Naive thymus-derived CD4-positive, alpha-beta T cell (primary cell): ENCODE measurements around the gene TLR7. TPM values are rescaled to one million over a fixed set of nuclear protein-coding genes. Genes with fewer than 3 reads are reported as not detected.
A peak's percentile ranks its signal among the peaks of the same experiment; 100 is the strongest.

Experiments used
- ATAC-seq: fragments of 150-1000 bp; cut with Tn5 transposase; 2 replicates; pipeline ENCODE4 v1.10.0; 2021; ENCODE audit warnings: mild to moderate bottlenecking, moderate library complexity
- CTCF ChIA-PET: fragments of 350-600 bp; sonication (Branson Sonifier 250); formaldehyde crosslinking; loops from one replicate; lab custom pipeline; 2021; ENCODE audit warnings: antibody characterized with exemption; lab: Charles Lee
- POLR2A ChIA-PET: fragments of 350-600 bp; sonication (Branson Sonifier 250); formaldehyde crosslinking; loops from one replicate; lab custom pipeline; 2021; ENCODE audit warnings: antibody characterized with exemption, inconsistent platforms; lab: Charles Lee
- DNase-seq, 9 donors: peaks; one replicate each; pipeline versions ENCODE4 v3.0.0 to v3.0.0-alpha.2; 2020 to 2022; ENCODE audit warnings: mixed read lengths in 1 of 9
- H3K27ac ChIP-seq: one replicate; pipeline ENCODE4 v1.7.0; 2013; ENCODE audit warnings: mild to moderate bottlenecking, low read depth, low read length, moderate library complexity
- H3K27me3 ChIP-seq, 2 donors: one replicate each; pipeline ENCODE4 v1.7.0; 2013; ENCODE audit warnings: low read length in 2 of 2, mild to moderate bottlenecking in 2 of 2, moderate library complexity in 2 of 2; ENCODE audit not compliant: control insufficient read depth in 2 of 2, insufficient read depth in 2 of 2
- H3K36me3 ChIP-seq, 3 experiments: 1 replicate in 2 of 3; 2 replicates in 1 of 3; pipeline ENCODE4 v1.7.0; 2013; ENCODE audit warnings: low read length in 3 of 3, mild to moderate bottlenecking in 3 of 3, moderate library complexity in 1 of 3; ENCODE audit not compliant: insufficient read depth in 3 of 3, control insufficient read depth in 2 of 3
- H3K4me1 ChIP-seq, 2 donors: one replicate each; pipeline ENCODE4 v1.7.0; 2013; ENCODE audit warnings: low read length in 2 of 2, mild to moderate bottlenecking in 2 of 2, moderate library complexity in 1 of 2; ENCODE audit not compliant: control insufficient read depth in 2 of 2, insufficient read depth in 2 of 2
- H3K4me3 ChIP-seq: 2 replicates; pipeline ENCODE4 v1.7.0; 2013; ENCODE audit warnings: mild to moderate bottlenecking, low read length
- H3K9me3 ChIP-seq, 3 experiments: 1 replicate in 2 of 3; 2 replicates in 1 of 3; pipeline ENCODE4 v1.7.0; 2013; ENCODE audit warnings: low read length in 3 of 3; ENCODE audit not compliant: control insufficient read depth in 2 of 3
- H3K27ac Mint-ChIP-seq, 9 donors: one replicate each; pipeline ENCODE4 v1.8.0; 2020 to 2022; ENCODE audit warnings: mixed read lengths in 9 of 9, mild to moderate bottlenecking in 8 of 9, moderate library complexity in 5 of 9, inconsistent platforms in 2 of 9
- H3K27me3 Mint-ChIP-seq, 5 donors: one replicate each; pipeline ENCODE4 v1.8.0; 2021 to 2022; ENCODE audit warnings: mixed read lengths in 5 of 5, mild to moderate bottlenecking in 1 of 5
- H3K36me3 Mint-ChIP-seq, 5 donors: one replicate each; pipeline ENCODE4 v1.8.0; 2020 to 2022; ENCODE audit warnings: mixed read lengths in 5 of 5, mild to moderate bottlenecking in 3 of 5, inconsistent platforms in 1 of 5
- H3K4me1 Mint-ChIP-seq, 7 donors: one replicate each; pipeline ENCODE4 v1.8.0; 2020 to 2022; ENCODE audit warnings: mixed read lengths in 7 of 7, mild to moderate bottlenecking in 3 of 7, inconsistent platforms in 1 of 7
- H3K4me3 Mint-ChIP-seq, 10 donors: one replicate each; pipeline ENCODE4 v1.8.0; 2020 to 2022; ENCODE audit warnings: mild to moderate bottlenecking in 10 of 10, mixed read lengths in 10 of 10, moderate library complexity in 6 of 10, inconsistent platforms in 2 of 10
- H3K9me3 Mint-ChIP-seq, 11 donors: one replicate each; pipeline ENCODE4 v1.8.0; 2020 to 2022; ENCODE audit warnings: mixed read lengths in 11 of 11, mild to moderate bottlenecking in 4 of 11, inconsistent platforms in 1 of 11, moderate library complexity in 1 of 11
- intact Hi-C, 2 donors: fragments of 100-400 bp; cut with micrococcal nuclease; formaldehyde crosslinking; loops; one replicate each; pipeline ENCODE4 v1.15.1; 2023
- polyA plus RNA-seq, 2 donors: library from polyadenylated mRNA; unstranded; fragments of 300-500 nt; fragmentation: Illumina TruSeq; gene quantifications; one replicate each; pipeline ENCODE4 v1.2.3, GENCODE V29; 2021
- total RNA-seq, 6 experiments: library from RNA in 5 of 6; stranded (reverse) in 5 of 6; gene quantifications; 1 replicate in 5 of 6; 2 replicates in 1 of 6; pipeline ENCODE4 v1.2.3 and lab custom pipeline; 2021 to 2026

The TLR7 gene
- total and polyA plus RNA-seq, 7 experiments from 2014 or later, result 0.05 to 4.4 (median 0.62) TPM; not detected in 1

GRCh38 chrX:12901486-12901885 is 34.6 kb downstream of the TLR7 start:
- H3K4me1 Mint-ChIP-seq, result peaks cover 3 to 11% (median 5%) of the 10 kb centered on the region in 7 donors
- H3K9me3 Mint-ChIP-seq, result peaks cover 0 to 2% (median 0%) of the 10 kb centered on the region in 11 donors
- peak overlapping the region in 1 of 9 donors; percentile 57 for H3K27ac Mint-ChIP-seq
- DNase-seq (peak; percentile 28 to 65 (median 54)), ATAC-seq (peak; percentile 68)
- H3K36me3 Mint-ChIP-seq, result no peaks in the 10 kb centered on the region
- Histone ChIP-seq H3K4me3 (no peak overlapping the region), H3K36me3 (no peaks in the 10 kb centered on the region), H3K27ac (no peak overlapping the region), H3K9me3 (no peaks in the 10 kb centered on the region), H3K4me1 (no peaks in the 10 kb centered on the region), H3K27me3 (no peaks in the 10 kb centered on the region)
- H3K4me3 Mint-ChIP-seq, result peak overlapping the region in 2 of 10 donors; percentile 1 to 72
- POLR2A ChIA-PET, result no interaction called here
- H3K27me3 Mint-ChIP-seq, result no peaks in the 10 kb centered on the region
- CTCF ChIA-PET, result interaction anchor here (0.6 to 2.2 kb wide), 6 partner anchors 87 to 856 kb away, joined by 3 to 11 read pairs (median 4); no protein-coding TSS in a partner anchor
- intact Hi-C loops, result loop anchor here (1.0 to 2.0 kb wide), 3 partner anchors 87 to 587 kb away; no protein-coding TSS in a partner anchor

- Mint-ChIP-seq H3K27me3 (no peaks in the 10 kb centered on the region), H3K4me3 (no peak overlapping the region), H3K9me3 (peaks cover 0 to 2% (median 0%) of the 10 kb centered on the region in 11 donors), H3K4me1 (peaks cover 3 to 11% (median 5%) of the 10 kb centered on the region in 7 donors), H3K27ac (no peak overlapping the region), H3K36me3 (no peaks in the 10 kb centered on the region)
- intact Hi-C loops, result no loop called here
- H3K9me3 ChIP-seq, result no peaks in the 10 kb centered on the region
- CTCF ChIA-PET, result interaction anchor here (1.0 kb wide), 1 partner anchor 100 kb away, joined by 3 read pairs; no protein-coding TSS in a partner anchor
- H3K27ac ChIP-seq, result no peak overlapping the region
- ATAC-seq, result no peak
- H3K4me3 ChIP-seq, result no peak overlapping the region
- no peak for DNase-seq
- no peaks in the 10 kb centered on the region for H3K36me3 ChIP-seq
- H3K4me1 ChIP-seq, result no peaks in the 10 kb centered on the region
- H3K27me3 ChIP-seq, result no peaks in the 10 kb centered on the region
- POLR2A ChIA-PET, result interaction anchor here (0.6 kb wide), 1 partner anchor 283 kb away, joined by 3 read pairs; no protein-coding TSS in a partner anchor
These were observed 36.8 kb downstream of the TLR7 start for GRCh38 chrX:12903646-12904045.

GRCh38 chrX:12906046-12906761 is 39.3 kb downstream of the TLR7 start, which contains the start of gene TLR8:
TSS of gene TLR8 (plus strand) at chrX:12906620. CDS start at chrX:12906707, 87 bp downstream.
- peaks cover 0 to 2% (median 0%) of the 10 kb centered on the region in 11 donors for H3K9me3 Mint-ChIP-seq
- no peaks in the 10 kb centered on the region for H3K27me3 ChIP-seq
- peaks cover 5 to 19% (median 16%) of the 10 kb centered on the region in 7 donors for H3K4me1 Mint-ChIP-seq
- no peak within 1 kb of the TSS for H3K27ac Mint-ChIP-seq
- H3K27me3 Mint-ChIP-seq, result no peaks in the 10 kb centered on the region
- ATAC-seq (no peak), DNase-seq (no peak)
- POLR2A ChIA-PET, result interaction anchor here (0.6 kb wide), 1 partner anchor 51 kb away, joined by 3 read pairs; no protein-coding TSS in a partner anchor
- H3K9me3 ChIP-seq, result no peaks in the 10 kb centered on the region
- intact Hi-C loops, result no loop called here
- H3K4me3 ChIP-seq, result no peak within 1 kb of the TSS
- H3K36me3 ChIP-seq, result no peaks in the 10 kb centered on the region
- no peaks in the 10 kb centered on the region for H3K36me3 Mint-ChIP-seq
- no peak within 1 kb of the TSS for H3K4me3 Mint-ChIP-seq
- CTCF ChIA-PET, result interaction anchor here (0.6 kb wide), 1 partner anchor 40 kb away, joined by 6 read pairs; no protein-coding TSS in a partner anchor
- no peak within 1 kb of the TSS for H3K27ac ChIP-seq
- no peaks in the 10 kb centered on the region for H3K4me1 ChIP-seq

- H3K4me1 ChIP-seq, result no peaks in the 10 kb centered on the region
- DNase-seq, result no peak
- no peak overlapping the region for H3K27ac ChIP-seq
- H3K4me3 ChIP-seq, result no peak overlapping the region
- H3K4me1 Mint-ChIP-seq, result peaks cover 8 to 24% (median 18%) of the 10 kb centered on the region in 7 donors
- no peaks in the 10 kb centered on the region for H3K36me3 ChIP-seq
- no peaks in the 10 kb centered on the region for H3K9me3 ChIP-seq
- POLR2A ChIA-PET, result interaction anchor here (0.7 kb wide), 1 partner anchor 17 kb away, joined by 3 read pairs; no protein-coding TSS in a partner anchor
- no peak for ATAC-seq
- H3K4me3 Mint-ChIP-seq, result peak overlapping the region in 3 of 10 donors; percentile 24 to 44 (median 28)
- H3K27me3 ChIP-seq, result no peaks in the 10 kb centered on the region
- CTCF ChIA-PET, result no interaction called here
- intact Hi-C loops, result no loop called here
- peak overlapping the region in 2 of 9 donors; percentile 21 to 42 for H3K27ac Mint-ChIP-seq
- no peaks in the 10 kb centered on the region for H3K36me3 Mint-ChIP-seq
- no peaks in the 10 kb centered on the region for H3K27me3 Mint-ChIP-seq
- no peaks in the 10 kb centered on the region for H3K9me3 Mint-ChIP-seq
These were observed 43.7 kb downstream of the TLR7 start for GRCh38 chrX:12910423-12911121.

GRCh38 chrX:12911122-12911470 is 44.2 kb downstream of the TLR7 start:
- intact Hi-C loops, result no loop called here
- Mint-ChIP-seq H3K27me3 (no peaks in the 10 kb centered on the region), H3K36me3 (no peaks in the 10 kb centered on the region), H3K4me1 (peaks cover 8 to 24% (median 18%) of the 10 kb centered on the region in 7 donors), H3K27ac (peak overlapping the region in 2 of 9 donors; percentile 2 to 21), H3K9me3 (no peaks in the 10 kb centered on the region), H3K4me3 (peak overlapping the region in 2 of 10 donors; percentile 22 to 24)
- no peak overlapping the region for H3K27ac ChIP-seq
- ATAC-seq, result no peak
- H3K4me3 ChIP-seq, result no peak overlapping the region
- CTCF ChIA-PET, result no interaction called here
- POLR2A ChIA-PET, result no interaction called here
- no peaks in the 10 kb centered on the region for H3K36me3 ChIP-seq
- H3K27me3 ChIP-seq, result no peaks in the 10 kb centered on the region
- H3K9me3 ChIP-seq, result no peaks in the 10 kb centered on the region
- H3K4me1 ChIP-seq, result no peaks in the 10 kb centered on the region
- no peak for DNase-seq

GRCh38 chrX:12912791-12913482 is 46.1 kb downstream of the TLR7 start:
- no peak overlapping the region for H3K27ac Mint-ChIP-seq
- H3K9me3 Mint-ChIP-seq, result no peaks in the 10 kb centered on the region
- H3K4me3 Mint-ChIP-seq, result no peak overlapping the region
- intact Hi-C loops, result no loop called here
- H3K27me3 Mint-ChIP-seq, result no peaks in the 10 kb centered on the region
- Histone ChIP-seq H3K27me3 (no peaks in the 10 kb centered on the region), H3K4me3 (no peak overlapping the region), H3K27ac (no peak overlapping the region), H3K36me3 (no peaks in the 10 kb centered on the region), H3K9me3 (no peaks in the 10 kb centered on the region), H3K4me1 (no peaks in the 10 kb centered on the region)
- ATAC-seq (no peak), DNase-seq (no peak)
- no peaks in the 10 kb centered on the region for H3K36me3 Mint-ChIP-seq
- peaks cover 8 to 24% (median 18%) of the 10 kb centered on the region in 7 donors for H3K4me1 Mint-ChIP-seq
- ChIA-PET CTCF (no interaction called here), POLR2A (no interaction called here)
